ENCODE measurements around the gene EIF3J. TPM values are rescaled to one million over a fixed set of nuclear protein-coding genes. Genes with fewer than 3 reads are reported as not detected.

The EIF3J gene
- total and polyA plus RNA-seq, 2 of the 4 experiments (the other 2 are of a cell fraction) = 51.6 to 59.9 TPM

- WGBS, 2 experiments (ENCODE audit: extremely low coverage in 2 of 2, insufficient read length in 1 of 2) = 74% methylated on average over 3 of the region's 10 CpGs; no CpG with 5 or more reads in 1 of the 2 experiments
- no peak overlapping the region for H4K5ac ChIP-seq (ENCODE audit: low read depth, low read length)
- no peak overlapping the region for H2BK20ac ChIP-seq (ENCODE audit: low read depth, low read length)
- peaks cover 7 to 31% of the 10 kb centered on the region in 2 experiments for H3K79me1 ChIP-seq (ENCODE audit: low read depth in 1 of 2, low read length in 2 of 2)
- no peaks in the 10 kb centered on the region for H3K4me1 ChIP-seq (ENCODE audit: control insufficient read depth, insufficient read depth, low read length)
- H2AK9ac ChIP-seq (replicated peaks; ENCODE audit: low read depth, low read length, poor library complexity) = no peak overlapping the region
- H2AFZ ChIP-seq (replicated peaks; ENCODE audit: low read length, poor library complexity) = no peak overlapping the region
- no peak overlapping the region for H3K14ac ChIP-seq (replicated peaks; ENCODE audit: low read depth, low read length)
- H3K27me3 ChIP-seq (ENCODE audit: control insufficient read depth, insufficient read depth, low read length) = no peaks in the 10 kb centered on the region
- no peaks in the 10 kb centered on the region for H3K9me3 ChIP-seq (ENCODE audit: control insufficient read depth, insufficient read depth, low read length)
- no peak overlapping the region for H2BK15ac ChIP-seq (ENCODE audit: low read depth, low read length)
- 0 out of 2 replicates have a peak, but pooled peaks cover 1% of the 10 kb centered on the region for H4K20me1 ChIP-seq (ENCODE audit: insufficient read depth, low read length)
- H4K8ac ChIP-seq (ENCODE audit: low read depth in 2 of 2, low read length in 2 of 2) = no peak overlapping the region
- intact Hi-C loops (cut with micrococcal nuclease) (loop anchor here (10.0 kb wide), 1 partner anchor 655 kb away; no protein-coding TSS in a partner anchor), in situ Hi-C loops (cut with MboI; ENCODE audit: low sequenced_read_pairs) (no loop called here), dilution Hi-C loops (cut with HindIII; ENCODE audit: low sequenced_read_pairs, unreplicated experiment) (no loop called here)
- ATAC-seq (ENCODE audit: low read depth) (no peak), DNase-seq (no peak)
- no peak overlapping the region for H4K91ac ChIP-seq (ENCODE audit: insufficient read depth, low read depth, low read length)
- ChIA-PET CTCF (no interaction called here), POLR2A (ENCODE audit: unreplicated experiment) (interaction anchor here (0.7 kb wide), 1 partner anchor 9 kb away, joined by 5 read pairs; no protein-coding TSS in a partner anchor)
- H3K56ac ChIP-seq (ENCODE audit: extremely low read depth, insufficient read depth, low read length) = no peak overlapping the region
- H3K9ac ChIP-seq (ENCODE audit: low read depth, low read length) = no peak overlapping the region
- TF ChIP-seq NFE2L2 (IDR thresholded peaks at IDR 0.05; ENCODE audit: low read depth, low read length) (no peak), CTCF (conservative IDR thresholded peaks at IDR 0.05; ENCODE audit: low read depth, low read length) (no peak), MXI1 (IDR thresholded peaks at IDR 0.05; ENCODE audit: borderline replicate concordance, low read depth, low read length) (no peak), SMC3 (IDR thresholded peaks at IDR 0.05; ENCODE audit: low read depth, low read length) (no peak)
- H2BK120ac ChIP-seq (ENCODE audit: low read depth, low read length) = no peak overlapping the region
- no peak overlapping the region for H3K4me2 ChIP-seq (ENCODE audit: low read depth, low read length)
- no peak overlapping the region for H2AK5ac ChIP-seq (ENCODE audit: low read depth, low read length)
- H3K18ac ChIP-seq (ENCODE audit: low read depth, low read length) = no peak overlapping the region
- H3K23ac ChIP-seq (ENCODE audit: low read depth, low read length) = no peak overlapping the region
- peaks cover 2% of the 10 kb centered on the region; the same call in 1 of the 2 replicates for H3K9me1 ChIP-seq (ENCODE audit: insufficient read depth, low read length)
- peaks cover 2% of the 10 kb centered on the region for H3K36me3 ChIP-seq (ENCODE audit: control insufficient read depth, insufficient read depth, low read length)
- BruUV-seq (replicated peaks) = no TSS peak
- no peak overlapping the region for H2BK5ac ChIP-seq (ENCODE audit: low read depth, low read length, poor library complexity, severe bottlenecking)
- H3K27ac ChIP-seq (ENCODE audit: insufficient read depth, low read length) = no peak overlapping the region
- no peak overlapping the region for H3K4ac ChIP-seq (ENCODE audit: low read depth, low read length)
- no peak overlapping the region for H3K4me3 ChIP-seq (ENCODE audit: insufficient read depth, low read depth, low read length)
Observed at GRCh38 chr15:44529864-44530604, 6.9 kb upstream of the EIF3J start.
